CD4-positive, alpha-beta memory T cell (primary cell): ENCODE data around the gene TAAR5. TPM values are rescaled to one million over a fixed set of nuclear protein-coding genes. Genes with fewer than 3 reads are reported as not detected.
A peak's percentile ranks its signal among the peaks of the same experiment; 100 is the strongest.
"Not testable (repeated sequence)": the region's sequence is repeated elsewhere in the genome, so short reads cannot be mapped to it uniquely, and the experiment has no call there.

Experiments used
- CTCF ChIA-PET: fragments of 350-600 bp; sonication (Branson Sonifier 250); formaldehyde crosslinking; loops from one replicate; lab custom pipeline; 2021; ENCODE audit warnings: inconsistent platforms; ENCODE audit not compliant: partially characterized antibody; lab: Charles Lee
- POLR2A ChIA-PET: fragments of 350-600 bp; sonication (Branson Sonifier 250); formaldehyde crosslinking; loops from one replicate; lab custom pipeline; 2021; ENCODE audit not compliant: partially characterized antibody; lab: Charles Lee
- DNase-seq, 5 donors: peaks; one replicate each; pipeline versions ENCODE4 v3.0.0 to v3.0.0-alpha.2; 2020 to 2022; ENCODE audit warnings: mixed read lengths in 1 of 5
- H3K27ac ChIP-seq: one replicate; pipeline ENCODE4 v1.7.0; 2013; ENCODE audit warnings: low read depth, low read length
- H3K27me3 ChIP-seq: 2 replicates; pipeline ENCODE4 v1.7.0; 2013; ENCODE audit warnings: mild to moderate bottlenecking, low read length, moderate library complexity; ENCODE audit not compliant: insufficient read depth
- H3K36me3 ChIP-seq: 2 replicates; pipeline ENCODE4 v1.7.0; 2013; ENCODE audit warnings: mild to moderate bottlenecking, low read length, moderate library complexity; ENCODE audit not compliant: insufficient read depth
- H3K4me1 ChIP-seq: 2 replicates; pipeline ENCODE4 v1.7.0; 2013; ENCODE audit warnings: mild to moderate bottlenecking, low read length, moderate library complexity; ENCODE audit not compliant: insufficient read depth
- H3K4me3 ChIP-seq, 2 donors: one replicate each; pipeline ENCODE4 v1.7.0; 2013; ENCODE audit warnings: low read length in 2 of 2, mild to moderate bottlenecking in 1 of 2
- H3K9me3 ChIP-seq, 2 donors: one replicate each; pipeline ENCODE4 v1.7.0; 2013; ENCODE audit warnings: low read length in 2 of 2, control low read depth in 1 of 2; ENCODE audit not compliant: control insufficient read depth in 1 of 2
- H3K27ac Mint-ChIP-seq, 7 donors: one replicate each; pipeline ENCODE4 v1.8.0; 2020 to 2021; ENCODE audit warnings: mixed read lengths in 7 of 7, mild to moderate bottlenecking in 6 of 7, inconsistent platforms in 3 of 7, moderate library complexity in 3 of 7
- H3K27me3 Mint-ChIP-seq, 2 donors: one replicate each; pipeline ENCODE4 v1.8.0; 2020 to 2021; ENCODE audit warnings: mixed read lengths in 2 of 2
- H3K36me3 Mint-ChIP-seq, 2 donors: one replicate each; pipeline ENCODE4 v1.8.0; 2020 to 2021; ENCODE audit warnings: mixed read lengths in 2 of 2, inconsistent platforms in 1 of 2, mild to moderate bottlenecking in 1 of 2
- H3K4me1 Mint-ChIP-seq, 4 donors: one replicate each; pipeline ENCODE4 v1.8.0; 2020 to 2021; ENCODE audit warnings: mixed read lengths in 4 of 4, mild to moderate bottlenecking in 1 of 4
- H3K4me3 Mint-ChIP-seq, 8 donors: one replicate each; pipeline ENCODE4 v1.8.0; 2020 to 2021; ENCODE audit warnings: mixed read lengths in 8 of 8, mild to moderate bottlenecking in 7 of 8, moderate library complexity in 6 of 8, inconsistent platforms in 3 of 8
- H3K9me3 Mint-ChIP-seq, 8 donors: one replicate each; pipeline ENCODE4 v1.8.0; 2020 to 2021; ENCODE audit warnings: mixed read lengths in 8 of 8, mild to moderate bottlenecking in 5 of 8, inconsistent platforms in 3 of 8, moderate library complexity in 1 of 8
- intact Hi-C: fragments of 100-400 bp; cut with micrococcal nuclease; formaldehyde crosslinking; loops from one replicate; pipeline ENCODE4 v1.15.1; 2023
- polyA plus RNA-seq, 2 donors: library from polyadenylated mRNA; unstranded; fragments of 300-500 nt; fragmentation: Illumina TruSeq; gene quantifications; one replicate each; pipeline ENCODE4 v1.2.3, GENCODE V29; 2021
- total RNA-seq, 2 experiments: library from RNA; stranded (reverse); gene quantifications; one replicate each; pipeline ENCODE4 v1.2.3, GENCODE V29; 2021

TAAR5 gene
- total and polyA plus RNA-seq, 4 experiments from 2014 or later: not detected

DNA sequence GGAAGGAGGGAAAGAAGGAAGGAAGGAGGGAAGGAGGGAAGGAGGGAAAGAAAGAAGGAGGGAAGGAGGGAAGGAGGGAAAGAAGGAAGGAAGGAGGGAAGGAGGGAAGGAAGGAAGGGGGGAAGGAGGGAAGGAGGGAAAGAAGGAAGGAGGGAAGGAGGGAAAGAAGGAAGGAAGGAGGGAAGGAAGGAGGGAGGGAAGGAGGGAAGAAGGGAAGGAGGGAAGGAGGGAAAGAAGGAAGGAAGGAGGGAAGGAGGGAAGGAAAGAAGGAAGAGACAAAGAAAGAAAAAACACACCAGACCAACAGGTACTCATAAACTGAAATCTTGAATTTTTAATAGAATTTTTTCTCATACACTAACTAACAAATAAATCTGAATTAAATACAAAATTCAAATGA lies 11.4 kb upstream of the TAAR5 start:
- H3K27ac Mint-ChIP-seq, CTCF ChIA-PET, POLR2A ChIA-PET, H3K9me3 ChIP-seq, H3K27ac ChIP-seq, H3K9me3 Mint-ChIP-seq, H3K4me3 Mint-ChIP-seq, H3K4me1 Mint-ChIP-seq, intact Hi-C loops, H3K4me3 ChIP-seq, H3K4me1 ChIP-seq, H3K27me3 ChIP-seq, H3K36me3 ChIP-seq, DNase-seq, H3K36me3 Mint-ChIP-seq: not testable (repeated sequence)
- peaks cover 9 to 10% of the 10 kb centered on the region in 2 donors for H3K27me3 Mint-ChIP-seq

DNA sequence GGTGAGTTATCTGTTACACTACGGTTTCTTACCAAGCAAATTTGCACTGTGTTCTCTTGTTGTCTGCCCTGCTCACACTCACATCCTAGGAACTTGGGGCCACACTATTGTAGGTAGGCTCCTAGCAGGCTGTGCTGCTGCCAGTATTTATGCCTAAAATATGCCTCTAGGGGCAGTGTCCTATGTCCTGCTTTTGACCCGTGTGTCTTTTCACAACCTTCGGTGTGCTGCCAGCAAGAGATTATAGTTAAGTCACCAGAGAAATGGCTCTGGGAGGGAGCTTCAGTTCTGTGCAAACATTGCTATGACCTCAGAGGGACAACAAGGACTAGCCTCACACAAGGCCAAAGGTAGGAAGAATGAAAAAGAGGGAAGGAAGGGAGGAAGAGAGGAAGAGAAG lies 8.9 kb upstream of the TAAR5 start:
- Histone ChIP-seq H3K36me3 (no peaks in the 10 kb centered on the region), H3K4me1 (no peaks in the 10 kb centered on the region), H3K27me3 (no peaks in the 10 kb centered on the region), H3K9me3 (no peaks in the 10 kb centered on the region), H3K27ac (no peak overlapping the region), H3K4me3 (no peak overlapping the region)
- Mint-ChIP-seq H3K36me3 (no peaks in the 10 kb centered on the region), H3K9me3 (peaks cover 0 to 3% (median 0%) of the 10 kb centered on the region in 8 donors), H3K27me3 (peaks cover 15% of the 10 kb centered on the region in 2 donors), H3K4me1 (no peaks in the 10 kb centered on the region), H3K27ac (no peak overlapping the region), H3K4me3 (no peak overlapping the region)
- ChIA-PET CTCF (interaction anchor here (0.7 kb wide), 1 partner anchor 15 kb away, joined by 3 read pairs; no protein-coding TSS in a partner anchor), POLR2A (no interaction called here)
- intact Hi-C loops: no loop called here
- DNase-seq: no peak

- no peak overlapping the region for H3K27ac ChIP-seq
- Mint-ChIP-seq H3K27ac (no peak overlapping the region), H3K4me3 (no peak overlapping the region), H3K9me3 (peaks cover 0 to 3% (median 0%) of the 10 kb centered on the region in 8 donors), H3K36me3 (no peaks in the 10 kb centered on the region), H3K4me1 (no peaks in the 10 kb centered on the region), H3K27me3 (peaks cover 13 to 20% of the 10 kb centered on the region in 2 donors)
- ChIA-PET POLR2A (no interaction called here), CTCF (no interaction called here)
- DNase-seq: no peak
- H3K36me3 ChIP-seq: no peaks in the 10 kb centered on the region
- no peaks in the 10 kb centered on the region for H3K27me3 ChIP-seq
- H3K4me1 ChIP-seq: no peaks in the 10 kb centered on the region
- intact Hi-C loops: no loop called here
- H3K4me3 ChIP-seq: no peak overlapping the region
- H3K9me3 ChIP-seq: no peaks in the 10 kb centered on the region
These were observed 6.7 kb upstream of the TAAR5 start for GRCh38 chr6:132596201-132596600.

DNA sequence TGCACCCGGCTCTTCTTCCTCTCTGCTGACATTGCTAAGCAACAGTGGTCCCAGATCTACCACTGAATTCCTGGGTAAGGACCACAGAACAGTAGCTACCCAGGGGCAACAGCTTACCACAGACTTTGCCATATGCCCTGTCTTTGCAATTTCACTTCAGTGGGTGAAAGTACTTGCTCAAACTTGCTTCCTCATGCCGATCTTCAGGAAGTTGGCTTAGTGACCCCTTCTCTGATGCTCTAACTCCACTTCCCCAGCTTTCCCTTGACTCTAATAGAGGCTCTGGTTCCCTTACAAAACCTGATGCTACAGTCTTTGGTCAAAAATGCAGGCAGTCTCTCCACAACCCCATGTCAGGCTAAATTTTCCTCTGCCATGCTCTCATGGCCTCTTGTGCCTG lies 3.3 kb upstream of the TAAR5 start:
- POLR2A ChIA-PET: no interaction called here
- Mint-ChIP-seq H3K9me3 (peaks cover 0 to under 1% (median 0%) of the 10 kb centered on the region in 8 donors), H3K4me3 (no peak overlapping the region), H3K27ac (peak overlapping the region in 1 of 7 donors; percentile 1), H3K4me1 (no peaks in the 10 kb centered on the region), H3K27me3 (peaks cover 8 to 13% of the 10 kb centered on the region in 2 donors), H3K36me3 (no peaks in the 10 kb centered on the region)
- Histone ChIP-seq H3K27me3 (no peaks in the 10 kb centered on the region), H3K9me3 (no peaks in the 10 kb centered on the region), H3K4me3 (no peak overlapping the region), H3K27ac (no peak overlapping the region), H3K36me3 (no peaks in the 10 kb centered on the region), H3K4me1 (no peaks in the 10 kb centered on the region)
- CTCF ChIA-PET: no interaction called here
- DNase-seq: no peak
- intact Hi-C loops: no loop called here

DNA sequence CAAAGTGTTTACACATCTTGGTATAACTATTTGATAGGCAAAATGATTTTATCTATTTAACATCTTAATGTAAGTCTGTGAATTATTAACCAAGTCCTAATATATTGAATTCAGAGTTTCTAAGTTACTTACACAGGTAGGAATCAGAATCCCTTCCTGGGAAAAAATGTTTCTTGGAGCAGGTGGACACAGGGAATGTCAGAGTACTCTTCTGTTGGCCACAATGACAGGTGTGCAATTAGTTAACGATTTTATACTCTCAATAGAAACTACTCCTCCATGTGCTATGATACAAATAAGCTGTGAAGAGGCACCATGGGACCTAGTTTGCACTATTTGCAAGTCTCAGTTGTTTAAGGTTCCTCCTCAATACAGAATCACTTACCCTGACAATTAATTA lies 821 bp upstream of the TAAR5 start:
- intact Hi-C loops: no loop called here
- Mint-ChIP-seq H3K4me1 (no peaks in the 10 kb centered on the region), H3K27me3 (peaks cover 7 to 13% of the 10 kb centered on the region in 2 donors), H3K4me3 (no peak overlapping the region), H3K27ac (no peak overlapping the region), H3K9me3 (peaks cover 0 to 3% (median 0%) of the 10 kb centered on the region in 8 donors), H3K36me3 (no peaks in the 10 kb centered on the region)
- Histone ChIP-seq H3K4me3 (no peak overlapping the region), H3K36me3 (no peaks in the 10 kb centered on the region), H3K4me1 (no peaks in the 10 kb centered on the region), H3K27me3 (no peaks in the 10 kb centered on the region), H3K27ac (no peak overlapping the region), H3K9me3 (no peaks in the 10 kb centered on the region)
- DNase-seq: no peak
- ChIA-PET CTCF (no interaction called here), POLR2A (no interaction called here)

DNA sequence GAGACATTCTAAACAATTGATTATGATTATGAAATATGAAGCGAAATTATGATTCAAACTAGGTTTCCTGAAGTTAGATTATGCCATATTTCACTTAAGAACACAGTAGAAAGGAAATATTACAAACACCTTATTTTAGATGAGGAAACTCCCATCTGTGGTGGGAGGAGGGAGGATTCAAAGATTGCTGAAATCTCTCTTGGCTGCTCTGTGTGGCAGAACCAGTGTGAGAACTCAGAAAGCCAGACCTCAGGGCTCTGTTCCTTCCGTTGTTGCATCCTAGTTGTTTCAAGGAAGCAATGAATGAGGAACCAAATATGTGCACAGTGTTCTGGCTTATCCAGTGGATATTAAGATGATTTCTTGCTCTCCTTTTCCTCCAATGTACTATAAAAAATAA lies 2.1 kb downstream of the TAAR5 start:
- DNase-seq: no peak
- H3K27me3 Mint-ChIP-seq: peaks cover 5 to 12% of the 10 kb centered on the region in 2 donors
- Histone ChIP-seq H3K4me3 (no peak overlapping the region), H3K27ac (no peak overlapping the region), H3K27me3 (no peaks in the 10 kb centered on the region), H3K4me1 (no peaks in the 10 kb centered on the region), H3K9me3 (no peaks in the 10 kb centered on the region), H3K36me3 (no peaks in the 10 kb centered on the region)
- no peaks in the 10 kb centered on the region for H3K36me3 Mint-ChIP-seq
- intact Hi-C loops: no loop called here
- no peak overlapping the region for H3K4me3 Mint-ChIP-seq
- CTCF ChIA-PET: no interaction called here
- peaks cover 0 to 3% (median 0%) of the 10 kb centered on the region in 8 donors for H3K9me3 Mint-ChIP-seq
- no peaks in the 10 kb centered on the region for H3K4me1 Mint-ChIP-seq
- H3K27ac Mint-ChIP-seq: no peak overlapping the region
- POLR2A ChIA-PET: no interaction called here

DNA sequence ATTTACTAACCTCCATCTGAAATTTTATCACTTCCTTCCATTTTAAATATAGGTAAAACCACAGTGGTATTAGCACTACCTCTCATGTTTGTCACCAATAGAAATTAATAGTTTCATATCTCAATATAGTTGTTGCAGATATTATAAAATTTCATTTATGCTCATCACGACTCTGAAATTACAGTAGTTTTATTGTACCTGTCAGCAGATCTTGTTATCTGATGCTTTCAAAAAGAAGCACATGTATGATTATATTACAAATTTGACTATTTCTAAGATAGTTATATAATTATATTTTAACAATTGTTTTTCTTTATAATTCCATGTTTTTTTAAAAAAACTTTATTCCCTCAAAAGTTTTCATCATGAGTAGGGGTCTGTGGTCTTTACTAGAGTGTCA lies 4.8 kb downstream of the TAAR5 start:
- Histone ChIP-seq H3K36me3 (no peaks in the 10 kb centered on the region), H3K4me3 (no peak overlapping the region), H3K9me3 (no peaks in the 10 kb centered on the region), H3K27ac (no peak overlapping the region), H3K4me1 (no peaks in the 10 kb centered on the region), H3K27me3 (no peaks in the 10 kb centered on the region)
- CTCF ChIA-PET: no interaction called here
- no peaks in the 10 kb centered on the region for H3K36me3 Mint-ChIP-seq
- POLR2A ChIA-PET: no interaction called here
- intact Hi-C loops: no loop called here
- H3K27me3 Mint-ChIP-seq: peaks cover 6 to 14% of the 10 kb centered on the region in 2 donors
- H3K27ac Mint-ChIP-seq: no peak overlapping the region
- peaks cover 0 to 5% (median 0%) of the 10 kb centered on the region in 8 donors for H3K9me3 Mint-ChIP-seq
- no peak for DNase-seq
- no peak overlapping the region for H3K4me3 Mint-ChIP-seq
- no peaks in the 10 kb centered on the region for H3K4me1 Mint-ChIP-seq

DNA sequence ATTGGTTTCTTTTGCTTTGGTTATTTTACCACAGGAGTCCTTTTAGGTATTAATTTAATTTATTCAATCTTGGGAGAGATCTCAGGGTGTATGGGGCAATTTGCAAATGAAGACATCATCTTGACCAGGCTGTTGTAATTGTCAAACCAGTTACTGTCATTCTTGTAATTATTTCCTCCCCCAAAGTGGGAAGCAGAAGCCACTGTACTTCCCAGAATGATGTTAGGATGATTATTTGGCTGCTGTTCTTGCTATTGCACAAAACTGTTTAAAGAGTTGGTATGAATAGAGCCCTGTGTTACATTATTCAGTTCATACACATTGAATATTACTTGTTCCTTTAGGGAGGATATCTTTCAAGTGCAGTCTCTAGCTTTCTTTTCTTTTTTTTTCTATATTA lies 17.8 kb downstream of the TAAR5 start:
- Histone ChIP-seq H3K9me3 (no peaks in the 10 kb centered on the region), H3K27ac (no peak overlapping the region), H3K36me3 (no peaks in the 10 kb centered on the region), H3K4me3 (no peak overlapping the region), H3K27me3 (no peaks in the 10 kb centered on the region), H3K4me1 (no peaks in the 10 kb centered on the region)
- H3K9me3 Mint-ChIP-seq: no peaks in the 10 kb centered on the region
- H3K4me1 Mint-ChIP-seq: no peaks in the 10 kb centered on the region
- no peak overlapping the region for H3K27ac Mint-ChIP-seq
- CTCF ChIA-PET: no interaction called here
- H3K27me3 Mint-ChIP-seq: peaks cover 14 to 17% of the 10 kb centered on the region in 2 donors
- POLR2A ChIA-PET: no interaction called here
- no peaks in the 10 kb centered on the region for H3K36me3 Mint-ChIP-seq
- H3K4me3 Mint-ChIP-seq: no peak overlapping the region
- intact Hi-C loops: no loop called here
- no peak for DNase-seq
